Measurements from ENCODE around the gene YBX2.
A peak's percentile ranks its signal among the peaks of the same experiment; 100 is the strongest.

Gene YBX2

DNA sequence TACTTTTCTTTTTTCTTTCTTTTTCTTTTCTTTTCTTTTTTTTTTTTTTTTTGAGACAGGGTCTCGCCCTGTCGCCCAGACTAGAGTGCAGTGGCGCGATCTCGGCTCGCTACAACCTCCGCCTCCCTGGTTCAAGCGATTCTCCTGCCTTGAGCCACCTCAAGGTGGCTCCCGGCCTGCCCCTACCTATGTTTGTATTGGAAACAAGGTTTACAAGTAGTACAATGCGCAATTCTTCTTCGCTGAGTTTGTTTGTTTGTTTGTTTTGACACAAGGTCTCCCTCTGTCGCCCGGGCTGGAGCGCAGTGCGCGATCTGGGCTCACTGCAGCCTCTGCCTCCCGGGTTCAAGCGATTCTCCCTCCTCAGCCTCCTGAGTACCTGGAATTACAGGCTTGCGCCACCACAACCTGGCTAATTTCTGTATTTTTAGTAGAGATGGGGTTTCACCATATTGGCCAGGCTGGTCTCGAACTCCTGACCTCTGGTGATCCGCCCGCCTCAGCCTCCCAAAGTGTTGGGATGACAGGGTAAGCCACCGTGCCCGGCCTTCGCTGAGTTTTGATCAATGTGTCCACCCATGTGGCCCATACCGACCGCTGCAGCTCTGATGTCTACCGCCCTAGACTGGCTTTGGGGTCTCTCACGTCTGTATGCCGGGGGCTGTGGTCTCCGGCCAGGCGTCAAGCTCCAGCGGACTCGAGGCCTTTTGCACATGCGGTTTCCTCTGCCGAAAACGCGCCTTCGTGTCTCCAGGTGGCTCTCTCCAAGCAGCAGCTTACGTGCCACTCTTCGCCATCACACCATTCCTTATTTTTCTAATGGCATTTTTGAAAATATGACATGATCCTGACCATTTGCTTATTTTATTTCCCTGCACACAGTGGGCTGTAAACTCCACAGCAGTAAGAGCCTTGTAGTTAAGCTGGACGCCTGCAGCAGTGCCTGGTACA, 1.1 kb upstream of the YBX2 start:
- no peak for DNase-seq

- no peak for DNase-seq
Observed at GRCh38 chr17:7293816-7294613, 424 bp downstream of the YBX2 start.

- DNase-seq: no peak
Observed at GRCh38 chr17:7293159-7293558, 1.3 kb downstream of the YBX2 start.

GRCh38 chr17:7292729-7293128, 1.7 kb downstream of the YBX2 start:
- DNase-seq: no peak

GRCh38 chr17:7292194-7292593, 2.2 kb downstream of the YBX2 start:
- DNase-seq: no peak

DNA sequence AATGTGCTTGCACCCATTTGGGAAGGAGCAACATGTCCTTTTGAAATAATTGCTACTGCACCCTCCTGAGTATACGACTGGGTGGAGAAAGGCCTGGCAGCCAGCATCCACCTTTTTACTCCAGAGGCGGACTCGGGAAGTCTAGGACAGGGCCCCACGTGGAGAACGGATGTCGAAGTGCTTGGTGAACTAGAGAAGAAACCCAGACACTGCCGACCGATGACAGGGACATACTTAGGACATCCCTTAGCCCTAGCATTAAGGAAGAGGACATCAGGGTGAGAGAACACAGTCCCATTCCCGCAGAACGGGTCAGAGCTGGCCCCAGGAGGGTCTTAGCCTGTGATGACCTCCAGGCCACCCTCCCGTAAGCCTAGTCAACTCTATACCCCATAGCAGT, 3.8 kb downstream of the YBX2 start:
- no peak for DNase-seq

DNA sequence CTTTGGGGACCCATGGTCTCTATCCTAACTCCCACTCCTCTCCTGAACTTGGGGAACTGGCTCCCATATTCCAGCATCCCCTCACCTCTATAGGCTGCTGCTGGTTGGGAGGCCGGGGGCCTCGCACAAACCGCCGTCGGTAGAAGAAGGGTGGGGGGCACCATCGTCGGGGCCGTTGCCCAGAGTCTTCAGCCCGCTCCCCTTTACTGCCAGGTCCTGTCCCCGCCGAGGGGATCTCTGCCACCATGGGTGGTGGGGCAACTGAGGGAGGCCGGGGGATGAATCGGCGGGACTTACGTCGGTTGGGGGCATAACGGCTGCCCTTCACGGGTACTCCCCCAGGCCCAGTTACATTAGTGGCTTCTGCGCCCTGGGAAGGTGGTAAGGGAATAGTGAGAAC, 4.3 kb downstream of the YBX2 start:
- DNase-seq: no peak

- no peak for DNase-seq
Observed at GRCh38 chr17:7289256-7290032, 5.0 kb downstream of the YBX2 start.

DNA sequence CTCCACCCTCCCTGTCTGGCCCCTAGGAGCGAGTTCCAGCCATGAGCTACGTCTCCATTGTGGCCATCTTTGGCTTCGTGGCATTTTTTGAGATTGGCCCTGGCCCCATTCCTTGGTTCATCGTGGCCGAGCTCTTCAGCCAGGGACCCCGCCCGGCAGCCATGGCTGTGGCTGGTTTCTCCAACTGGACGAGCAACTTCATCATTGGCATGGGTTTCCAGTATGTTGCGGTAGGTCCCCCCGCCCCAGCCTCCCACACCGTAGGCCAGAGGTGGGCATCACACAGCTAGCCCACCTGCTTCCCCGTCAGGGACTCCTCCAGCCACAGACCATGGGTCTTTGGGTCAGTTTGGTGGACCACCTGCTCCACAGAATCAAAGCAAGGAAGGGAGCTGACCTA, 8.8 kb downstream of the YBX2 start:
- no peak for DNase-seq

- no peak for DNase-seq
Observed at GRCh38 chr17:7284911-7285310, 9.5 kb downstream of the YBX2 start.

- DNase-seq: no peak
Observed at GRCh38 chr17:7283471-7284216, 10.8 kb downstream of the YBX2 start.

DNA sequence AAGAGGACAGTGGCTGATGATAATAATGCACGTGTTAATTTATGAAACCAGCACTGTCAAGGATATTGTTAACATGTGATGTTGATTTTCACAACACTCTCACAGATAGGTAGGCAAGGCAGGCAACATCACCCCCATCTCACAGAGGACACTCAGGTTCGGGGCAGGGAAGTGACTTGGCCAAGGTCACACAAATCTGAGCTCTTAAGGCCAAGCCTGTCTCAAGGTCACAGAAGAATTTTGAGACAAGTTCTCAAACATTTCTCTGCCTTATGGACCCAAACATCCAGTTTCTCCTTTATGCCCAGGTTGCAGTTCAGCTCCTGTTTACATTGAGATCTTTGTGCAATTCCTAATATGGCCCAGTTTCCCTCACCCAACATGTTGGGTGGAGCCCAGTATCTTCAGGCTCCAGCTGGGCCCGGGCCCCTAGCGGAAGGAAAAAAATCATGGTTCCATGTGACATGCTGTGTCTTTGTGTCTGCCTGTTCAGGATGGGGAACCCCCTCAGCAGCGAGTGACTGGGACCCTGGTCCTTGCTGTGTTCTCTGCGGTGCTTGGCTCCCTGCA, 11.6 kb downstream of the YBX2 start:
- DNase-seq: no peak

DNA sequence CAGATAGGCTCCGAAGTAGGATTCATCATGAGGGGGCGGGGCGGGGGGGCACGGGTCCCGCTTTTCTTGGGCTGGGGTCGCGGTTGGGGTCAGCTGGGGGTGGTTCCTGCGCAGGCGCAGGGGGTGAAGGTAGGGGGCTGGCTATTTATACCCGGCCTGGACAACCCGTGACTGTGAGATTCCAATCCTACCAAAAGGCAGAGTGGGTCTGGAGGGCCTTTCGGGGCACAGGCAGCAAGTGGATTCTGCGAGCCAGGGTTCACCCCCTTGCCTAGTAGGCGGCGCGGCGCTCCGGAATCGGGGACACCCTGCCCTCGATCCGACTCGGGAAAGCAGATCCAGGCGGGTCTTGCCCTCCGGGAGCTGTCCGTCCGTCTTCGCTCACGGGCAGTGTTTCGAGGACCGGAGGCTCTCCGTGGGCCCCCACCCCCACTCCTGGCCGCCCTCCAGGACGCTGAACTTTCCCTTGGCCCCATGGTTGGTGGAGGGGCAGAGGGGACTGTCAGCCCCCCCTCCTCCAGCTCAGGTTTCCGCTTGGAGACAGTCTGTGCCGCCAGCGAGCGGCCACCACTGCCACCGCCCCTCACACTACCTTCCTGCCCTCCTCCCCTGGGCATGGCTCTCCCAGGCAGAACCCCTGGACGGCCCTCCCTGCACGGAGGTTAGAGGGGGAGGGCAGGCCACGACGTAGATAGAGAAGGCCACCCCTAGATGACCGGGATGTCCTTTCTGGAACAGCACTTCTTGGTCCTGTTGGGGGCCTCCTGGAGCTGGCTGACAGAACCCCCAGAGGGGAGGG, 12.3 kb downstream of the YBX2 start:
- DNase-seq: no peak

GRCh38 chr17:7281074-7281952, 13.1 kb downstream of the YBX2 start, which contains the start of gene SLC2A4:
TSS of gene SLC2A4 (plus strand) at chr17:7281718. CDS start at chr17:7281935, 217 bp downstream.
- peak; percentile 74 for DNase-seq

DNA sequence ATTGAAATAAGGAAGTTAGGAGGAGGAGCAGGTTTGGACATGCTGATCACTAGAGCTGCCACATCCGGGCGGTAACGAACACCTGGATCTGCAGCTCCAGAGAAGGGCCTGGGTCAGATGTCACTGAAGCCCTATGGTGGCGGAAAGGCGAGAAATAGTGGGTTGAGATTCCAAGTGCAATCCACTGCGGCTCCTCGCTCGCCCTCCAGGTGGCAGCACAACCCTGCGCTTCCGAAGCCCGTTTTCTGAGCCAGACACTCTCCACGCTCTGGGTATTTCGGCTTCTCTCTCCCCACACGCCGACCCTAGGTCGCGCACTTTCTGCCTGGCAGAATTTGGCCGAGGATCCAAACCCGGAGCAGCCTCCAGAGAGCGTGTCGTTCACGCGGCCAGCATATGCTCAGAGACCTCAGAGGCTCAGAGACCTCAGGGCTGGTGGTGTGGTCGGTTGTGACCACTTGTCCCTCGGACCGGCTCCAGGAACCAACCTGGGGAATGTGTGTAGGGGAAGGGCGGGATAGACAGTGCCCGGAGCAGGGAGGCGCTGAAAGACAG, 13.8 kb downstream of the YBX2 start:
- peak; percentile 16 for DNase-seq

- DNase-seq: no peak
Observed at GRCh38 chr17:7279448-7279847, 15.0 kb downstream of the YBX2 start.

DNA sequence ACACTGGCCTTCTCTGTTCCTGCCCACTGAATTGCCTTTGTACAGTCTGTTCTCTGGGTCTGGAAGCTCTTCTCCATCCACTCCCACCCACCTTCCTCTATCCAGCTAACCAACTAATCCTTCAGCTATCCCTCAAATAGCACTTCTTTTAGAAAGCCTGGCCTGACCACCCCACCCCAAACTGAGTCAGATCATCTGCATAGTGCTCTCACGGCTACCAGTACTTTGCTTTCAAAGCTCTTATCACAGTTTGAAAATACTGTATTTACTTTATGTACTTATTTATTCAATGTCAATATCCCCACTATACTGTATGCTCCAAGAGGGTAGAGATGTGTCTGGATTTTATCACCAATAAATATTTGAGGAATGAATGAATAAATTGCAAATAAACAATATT, 27.7 kb downstream of the YBX2 start:
- DNase-seq: no peak

DNA sequence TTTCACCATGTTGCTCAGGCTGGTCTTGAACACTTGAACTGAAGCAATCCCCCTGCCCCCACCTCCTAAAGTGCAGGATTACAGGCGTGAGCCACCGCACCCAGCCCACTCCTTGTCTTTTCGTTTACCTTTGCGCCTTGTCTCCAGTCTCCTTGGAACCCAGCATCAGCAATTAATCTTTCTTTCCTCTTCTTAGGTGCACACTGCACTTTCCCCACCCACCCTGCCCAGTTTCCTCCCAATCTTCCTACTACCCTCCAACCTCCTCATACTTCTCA, 30.7 kb downstream of the YBX2 start:
- no peak for DNase-seq

GRCh38 chr17:7262935-7263800, 31.3 kb downstream of the YBX2 start:
- no peak for DNase-seq

All from NCI-H774 (cell line).